Uterus (tissue), 2 donors: ENCODE data around the gene WHAMM.

Experiments
- CTCF ChIP-seq, 4 experiments: fragments of 200-600 bp in 2 of 4; fragments of 450-650 bp in 2 of 4; sonication (generic) in 2 of 4; IDR thresholded peaks; one replicate each; pipeline ENCODE4 v1.5.1; 2016 to 2019; ENCODE audit warnings: antibody characterized with exemption in 4 of 4, mild to moderate bottlenecking in 2 of 4, moderate library complexity in 1 of 4
- POLR2A ChIP-seq, 2 donors: fragments of 450-650 bp; IDR thresholded peaks; one replicate each; pipeline ENCODE4 v1.6.1; 2016; ENCODE audit warnings: antibody characterized with exemption in 2 of 2, mild to moderate bottlenecking in 1 of 2, moderate library complexity in 1 of 2

- TF ChIP-seq CTCF (IDR thresholded peaks at IDR 0.05) (no peak), POLR2A (IDR thresholded peaks at IDR 0.05) (no peak)
These were observed 19.9 kb upstream of the WHAMM start for GRCh38 chr15:82789491-82789890.
